Measurements from ENCODE around the gene SPG21. TPM values are rescaled to one million over a fixed set of nuclear protein-coding genes. Genes with fewer than 3 reads are reported as not detected.

SPG21 gene
- total and polyA plus RNA-seq, 2 of the 8 experiments (the other 6 are each of a cell fraction or from before 2014, with no cell fraction given): 67.3 to 72.7 TPM

DNA sequence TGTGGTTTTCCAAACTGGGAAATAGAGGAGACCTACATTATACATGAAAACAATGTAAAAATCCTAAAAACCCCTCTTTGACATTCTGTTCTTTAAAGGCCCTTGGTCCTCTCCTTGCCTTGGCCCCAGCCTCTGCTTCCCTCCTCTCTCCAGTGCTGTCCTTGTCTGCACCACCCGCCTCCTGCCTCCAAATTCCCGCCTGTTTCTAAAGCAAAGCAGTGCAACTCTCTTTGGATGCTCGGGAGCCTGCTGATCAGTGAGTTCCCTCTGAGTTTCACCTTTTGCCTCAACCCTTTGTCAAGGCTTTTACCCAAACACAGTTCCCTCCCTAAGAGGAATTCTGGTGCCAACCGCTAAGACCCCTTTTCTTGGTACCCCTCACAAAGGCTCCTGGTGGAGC is 70.0 kb downstream of the SPG21 start:
- Histone ChIP-seq H3K14ac (ENCODE audit: insufficient read length) (no peak overlapping the region), H3K4me3 (ENCODE audit: extremely low read depth in 1 of 4, insufficient read depth in 2 of 4, low read depth in 3 of 4, low read length in 4 of 4) (no peak overlapping the region), H3K18ac (ENCODE audit: extremely low read depth, low read length) (no peak overlapping the region), H3K4me2 (ENCODE audit: insufficient read depth in 1 of 2, low read depth in 2 of 2, low read length in 2 of 2) (no peak overlapping the region), H3K23ac (ENCODE audit: insufficient read length) (no peak overlapping the region), H2BK15ac (ENCODE audit: low read length) (no peak overlapping the region), H2BK12ac (ENCODE audit: low read depth, low read length) (no peak overlapping the region), H4K5ac (ENCODE audit: insufficient read length, low read depth, low read length) (no peak overlapping the region), H2BK20ac (ENCODE audit: low read length) (no peak overlapping the region), H3K79me2 (ENCODE audit: control insufficient read depth in 1 of 2, insufficient read depth in 2 of 2, low read length in 2 of 2) (no peaks in the 10 kb centered on the region), H3K23me2 (ENCODE audit: low read depth, low read length) (no peaks in the 10 kb centered on the region), H3K4me1 (replicated peaks in 1 of 4; ENCODE audit: control insufficient read depth in 3 of 4, insufficient read depth in 4 of 4, low read length in 3 of 4) (peaks cover 0 to 11% (median 8%) of the 10 kb centered on the region in 4 experiments; a peak in 6 of 7 replicates), H3K36me3 (ENCODE audit: control insufficient read depth in 2 of 4, insufficient read depth in 4 of 4, low read length in 3 of 4) (no peaks in the 10 kb centered on the region), H3K79me1 (ENCODE audit: low read depth, low read length) (no peaks in the 10 kb centered on the region), H2BK5ac (ENCODE audit: low read depth, low read length) (no peak overlapping the region), H3K4ac (replicated peaks; ENCODE audit: insufficient read length, low read depth, low read length) (no peak overlapping the region), H2AK5ac (ENCODE audit: low read depth, low read length) (no peak overlapping the region), H2AFZ (ENCODE audit: low read length) (no peak overlapping the region), H3K27ac (ENCODE audit: low read depth, low read length) (no peak overlapping the region), H4K8ac (ENCODE audit: extremely low read depth, insufficient read depth, low read length) (no peak overlapping the region), H3K9me3 (ENCODE audit: insufficient read depth in 2 of 2, low read depth in 1 of 2, low read length in 1 of 2) (no peaks in the 10 kb centered on the region), H4K20me1 (replicated peaks in 1 of 2; ENCODE audit: control insufficient read depth in 1 of 2, insufficient read depth in 2 of 2, low read length in 2 of 2) (no peaks in the 10 kb centered on the region), H3K27me3 (replicated peaks in 1 of 4; ENCODE audit: control insufficient read depth in 3 of 4, extremely low read depth in 1 of 4, insufficient read depth in 3 of 4, low read length in 3 of 4) (0 out of 7 replicates have a peak, but pooled peaks cover 0 to under 1% (median 0%) of the 10 kb centered on the region in 4 experiments), H3K9ac (replicated peaks in 1 of 4; ENCODE audit: extremely low read depth in 1 of 4, low read depth in 3 of 4, low read length in 3 of 4) (no peak overlapping the region), H2BK120ac (replicated peaks; ENCODE audit: low read depth, low read length) (no peak overlapping the region), H3K56ac (replicated peaks; ENCODE audit: insufficient read length, low read depth, low read length) (no peak overlapping the region), H4K91ac (replicated peaks; ENCODE audit: insufficient read length, low read length) (no peak overlapping the region)
- TF ChIP-seq E2F6 (IDR thresholded peaks at IDR 0.05) (peak; percentile 82), ASH2L (IDR thresholded peaks at IDR 0.05; ENCODE audit: low read length) (no peak), USF2 (IDR thresholded peaks at IDR 0.05; ENCODE audit: low read length) (no peak), KDM4A (IDR thresholded peaks at IDR 0.05; ENCODE audit: low read depth, low read length, severe bottlenecking) (no peak), NANOG (IDR thresholded peaks at IDR 0.05; ENCODE audit: insufficient read depth, low read depth, low read length, poor library complexity, severe bottlenecking) (no peak), SIN3A (conservative IDR thresholded peaks at IDR 0.05 in 1 of 2, IDR thresholded peaks at IDR 0.05 in 1 of 2; ENCODE audit: low read depth in 1 of 2, low read length in 2 of 2) (no peak), MAX (IDR thresholded peaks at IDR 0.05) (peak; percentile 41; the same call in 1 of the 2 replicates)
- TF ChIP-seq, protein P1, sequence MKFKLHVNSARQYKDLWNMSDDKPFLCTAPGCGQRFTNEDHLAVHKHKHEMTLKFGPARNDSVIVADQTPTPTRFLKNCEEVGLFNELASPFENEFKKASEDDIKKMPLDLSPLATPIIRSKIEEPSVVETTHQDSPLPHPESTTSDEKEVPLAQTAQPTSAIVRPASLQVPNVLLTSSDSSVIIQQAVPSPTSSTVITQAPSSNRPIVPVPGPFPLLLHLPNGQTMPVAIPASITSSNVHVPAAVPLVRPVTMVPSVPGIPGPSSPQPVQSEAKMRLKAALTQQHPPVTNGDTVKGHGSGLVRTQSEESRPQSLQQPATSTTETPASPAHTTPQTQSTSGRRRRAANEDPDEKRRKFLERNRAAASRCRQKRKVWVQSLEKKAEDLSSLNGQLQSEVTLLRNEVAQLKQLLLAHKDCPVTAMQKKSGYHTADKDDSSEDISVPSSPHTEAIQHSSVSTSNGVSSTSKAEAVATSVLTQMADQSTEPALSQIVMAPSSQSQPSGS (IDR thresholded peaks at IDR 0.05; ENCODE audit: low read length): no peak
- no peak for FAIRE-seq
- ChIA-PET CTCF (ENCODE audit: partially characterized antibody) (no interaction called here), POLR2A (ENCODE audit: partially characterized antibody) (interaction anchor here (0.7 to 1.6 kb wide), 2 partner anchors 8 to 13 kb away, joined by 3 to 4 read pairs; partner anchors contain the start of gene ANKDD1A)
- 91% methylated on average over 4 of the region's 4 CpGs; no CpG with 5 or more reads in 1 of the 2 experiments for WGBS, 2 experiments (ENCODE audit: extremely low coverage in 1 of 2, insufficient coverage in 1 of 2, insufficient read length in 1 of 2, insufficient replicate concordance in 2 of 2, low coverage in 1 of 2, low lambda C conversion rate in 2 of 2, missing lambda C conversion rate in 1 of 2)
- DNase-seq (ENCODE audit: low read depth in 1 of 2, low spot score in 2 of 2): no peak

Data from H1 (cell line).